Measurements from ENCODE around the gene HIF1AN.

DNA sequence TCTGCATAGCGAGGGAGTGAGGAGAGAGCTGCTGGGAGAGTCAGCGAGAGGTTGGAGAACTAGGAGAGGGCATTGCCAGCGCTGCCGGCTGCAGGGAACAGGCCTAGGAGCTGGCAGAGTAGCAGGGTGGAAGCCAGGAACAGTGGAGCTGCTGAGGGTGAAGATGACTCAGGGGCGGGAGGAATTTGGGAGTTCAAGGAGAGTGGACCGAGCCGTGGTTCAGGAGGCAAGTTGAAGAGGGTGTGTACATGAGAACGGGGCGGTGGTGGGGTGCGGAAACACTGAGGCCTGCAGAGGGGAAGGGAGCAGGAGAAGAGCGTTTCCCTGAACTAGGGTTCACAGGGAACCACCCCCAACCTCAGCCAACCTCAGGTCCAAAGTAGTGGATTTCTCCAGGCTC, 31.5 kb downstream of the HIF1AN start:
- TF ChIP-seq, protein P1, sequence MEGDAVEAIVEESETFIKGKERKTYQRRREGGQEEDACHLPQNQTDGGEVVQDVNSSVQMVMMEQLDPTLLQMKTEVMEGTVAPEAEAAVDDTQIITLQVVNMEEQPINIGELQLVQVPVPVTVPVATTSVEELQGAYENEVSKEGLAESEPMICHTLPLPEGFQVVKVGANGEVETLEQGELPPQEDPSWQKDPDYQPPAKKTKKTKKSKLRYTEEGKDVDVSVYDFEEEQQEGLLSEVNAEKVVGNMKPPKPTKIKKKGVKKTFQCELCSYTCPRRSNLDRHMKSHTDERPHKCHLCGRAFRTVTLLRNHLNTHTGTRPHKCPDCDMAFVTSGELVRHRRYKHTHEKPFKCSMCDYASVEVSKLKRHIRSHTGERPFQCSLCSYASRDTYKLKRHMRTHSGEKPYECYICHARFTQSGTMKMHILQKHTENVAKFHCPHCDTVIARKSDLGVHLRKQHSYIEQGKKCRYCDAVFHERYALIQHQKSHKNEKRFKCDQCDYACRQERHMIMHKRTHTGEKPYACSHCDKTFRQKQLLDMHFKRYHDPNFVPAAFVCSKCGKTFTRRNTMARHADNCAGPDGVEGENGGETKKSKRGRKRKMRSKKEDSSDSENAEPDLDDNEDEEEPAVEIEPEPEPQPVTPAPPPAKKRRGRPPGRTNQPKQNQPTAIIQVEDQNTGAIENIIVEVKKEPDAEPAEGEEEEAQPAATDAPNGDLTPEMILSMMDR (IDR thresholded peaks at IDR 0.05; ENCODE audit: borderline replicate concordance, extremely low read depth, low read length, poor library complexity, severe bottlenecking) = no peak
- no peak for TF ChIP-seq EZH2 (IDR thresholded peaks at IDR 0.05; ENCODE audit: borderline replicate concordance, low read depth, low read length, severe bottlenecking)

All from DND-41 (cell line).